HEK293 (cell line): Measurements from ENCODE around the gene PER1.
A peak's percentile ranks its signal among the peaks of the same experiment; 100 is the strongest.

Experiments used
- CTCF ChIA-PET: fragments of 350-600 bp; formaldehyde crosslinking; extraction: SDS; loops from one replicate; lab custom pipeline; 2021; ENCODE audit warnings: antibody characterized with exemption; lab: Yijun Ruan, JAX
- POLR2A ChIA-PET: fragments of 300-600 bp; formaldehyde crosslinking; extraction: SDS; loops from one replicate; lab custom pipeline; 2020; ENCODE audit warnings: antibody characterized with exemption, inconsistent platforms; lab: Yijun Ruan, JAX
- H3K27ac ChIP-seq: fragments of 200-500 bp; sonication (Bioruptor generic); 2 replicates; pipeline ENCODE4 v1.5.1; 2014; ENCODE audit warnings: low read depth, low read length, control low read depth, inconsistent platforms; ENCODE audit errors: extremely low read depth
- H3K36me3 ChIP-seq, 2 experiments: fragments of 200-500 bp in 1 of 2; sonication (Bioruptor generic) in 1 of 2; 1 replicate in 1 of 2; 2 replicates in 1 of 2; pipeline ENCODE4 v1.5.1; 2014 to 2017; ENCODE audit warnings: inconsistent platforms in 2 of 2, low read length in 2 of 2; ENCODE audit not compliant: control insufficient read depth in 2 of 2, insufficient read depth in 1 of 2
- H3K4me1 ChIP-seq: fragments of 200-500 bp; sonication (Bioruptor generic); 2 replicates; pipeline ENCODE4 v1.5.1; 2014; ENCODE audit warnings: mild to moderate bottlenecking, low read length, inconsistent platforms; ENCODE audit not compliant: control insufficient read depth, insufficient read depth
- H3K4me3 ChIP-seq: 2 replicates; pipeline ENCODE4 v1.5.1; 2011; ENCODE audit warnings: low read depth, mild to moderate bottlenecking, control low read depth, low read length, moderate library complexity
- H3K9me3 ChIP-seq: fragments of 200-500 bp; sonication (Bioruptor generic); 2 replicates; pipeline ENCODE4 v1.5.1; 2014; ENCODE audit warnings: low read depth, low read length, inconsistent platforms; ENCODE audit not compliant: control insufficient read depth, insufficient read depth
- BCL11B ChIP-seq: fragments of 450-650 bp; formaldehyde crosslinking; IDR thresholded peaks from 2 replicates; pipeline ENCODE4 v1.5.1; 2016; ENCODE audit warnings: low read depth, missing biosample characterization, missing genetic modification characterization
- EGR2 ChIP-seq: fragments of 450-650 bp; formaldehyde crosslinking; IDR thresholded peaks from 2 replicates; pipeline ENCODE4 v1.5.1; 2016; ENCODE audit warnings: low read depth, missing biosample characterization, missing genetic modification characterization
- FEZF1 ChIP-seq: fragments of 450-650 bp; formaldehyde crosslinking; IDR thresholded peaks from 2 replicates; pipeline ENCODE4 v1.5.1; 2016; ENCODE audit warnings: missing biosample characterization, missing genetic modification characterization
- SCRT2 ChIP-seq: fragments of 450-650 bp; formaldehyde crosslinking; IDR thresholded peaks from 2 replicates; pipeline ENCODE4 v1.5.1; 2016; ENCODE audit warnings: missing biosample characterization, missing genetic modification characterization
- ZBTB48 ChIP-seq: fragments of 450-650 bp; formaldehyde crosslinking; IDR thresholded peaks from 2 replicates; pipeline ENCODE4 v1.5.1; 2016; ENCODE audit warnings: missing biosample characterization, missing genetic modification characterization
- ZIC2 ChIP-seq: fragments of 450-650 bp; formaldehyde crosslinking; IDR thresholded peaks from 2 replicates; pipeline ENCODE4 v1.5.1; 2016; ENCODE audit warnings: missing biosample characterization, missing genetic modification characterization
- ZNF157 ChIP-seq: fragments of 450-650 bp; formaldehyde crosslinking; IDR thresholded peaks from 2 replicates; pipeline ENCODE4 v1.5.1; 2016; ENCODE audit warnings: missing biosample characterization, missing genetic modification characterization
- ZNF16 ChIP-seq: fragments of 450-650 bp; formaldehyde crosslinking; IDR thresholded peaks from 2 replicates; pipeline ENCODE4 v1.5.1; 2016; ENCODE audit warnings: low read depth, missing biosample characterization, missing genetic modification characterization
- ZNF169 ChIP-seq: fragments of 450-650 bp; formaldehyde crosslinking; IDR thresholded peaks from 2 replicates; pipeline ENCODE4 v1.5.1; 2016; ENCODE audit warnings: missing biosample characterization, missing genetic modification characterization
- ZNF350 ChIP-seq: fragments of 450-650 bp; formaldehyde crosslinking; IDR thresholded peaks from 2 replicates; pipeline ENCODE4 v1.5.0; 2017; ENCODE audit warnings: missing biosample characterization, mild to moderate bottlenecking, missing genetic modification characterization
- ZNF394 ChIP-seq: fragments of 450-650 bp; formaldehyde crosslinking; IDR thresholded peaks from 2 replicates; pipeline ENCODE4 v1.5.1; 2016; ENCODE audit warnings: missing biosample characterization, missing genetic modification characterization, mild to moderate bottlenecking, moderate library complexity, borderline replicate concordance
- ZNF404 ChIP-seq: fragments of 450-650 bp; formaldehyde crosslinking; IDR thresholded peaks from 2 replicates; pipeline ENCODE4 v1.5.1; 2017; ENCODE audit warnings: missing biosample characterization, missing genetic modification characterization
- ZNF426 ChIP-seq: fragments of 450-650 bp; formaldehyde crosslinking; IDR thresholded peaks from 2 replicates; pipeline ENCODE4 v1.5.1; 2017; ENCODE audit warnings: missing biosample characterization, missing genetic modification characterization, mild to moderate bottlenecking, inconsistent platforms, moderate library complexity
- ZNF561 ChIP-seq: fragments of 450-650 bp; IDR thresholded peaks from 2 replicates; pipeline ENCODE4 v1.5.1; 2018; ENCODE audit warnings: missing biosample characterization, missing genetic modification characterization, borderline replicate concordance
- ZNF571 ChIP-seq: fragments of 450-650 bp; formaldehyde crosslinking; IDR thresholded peaks from 2 replicates; pipeline ENCODE4 v1.5.0; 2017; ENCODE audit warnings: missing biosample characterization, missing genetic modification characterization
- ZNF596 ChIP-seq: fragments of 450-650 bp; IDR thresholded peaks from 2 replicates; pipeline ENCODE4 v1.5.0; 2018; ENCODE audit warnings: missing biosample characterization, mild to moderate bottlenecking, missing genetic modification characterization, moderate library complexity
- ZNF600 ChIP-seq: fragments of 450-650 bp; formaldehyde crosslinking; IDR thresholded peaks from 2 replicates; pipeline ENCODE4 v1.5.1; 2016; ENCODE audit warnings: missing biosample characterization, missing genetic modification characterization
- ZNF654 ChIP-seq: fragments of 450-650 bp; formaldehyde crosslinking; IDR thresholded peaks from 2 replicates; pipeline ENCODE4 v1.5.1; 2016; ENCODE audit warnings: low read depth, missing biosample characterization, missing genetic modification characterization
- ZNF658 ChIP-seq: fragments of 450-650 bp; formaldehyde crosslinking; IDR thresholded peaks from 2 replicates; pipeline ENCODE4; 2016; ENCODE audit warnings: missing biosample characterization, missing genetic modification characterization
- ZNF707 ChIP-seq: fragments of 450-650 bp; formaldehyde crosslinking; IDR thresholded peaks from 2 replicates; pipeline ENCODE4 v1.5.1; 2016; ENCODE audit warnings: missing biosample characterization, missing genetic modification characterization
- ZNF76 ChIP-seq: fragments of 450-650 bp; formaldehyde crosslinking; IDR thresholded peaks from 2 replicates; pipeline ENCODE4; 2016; ENCODE audit warnings: low read depth, missing biosample characterization, missing genetic modification characterization, borderline replicate concordance
- ZNF792 ChIP-seq: fragments of 450-650 bp; formaldehyde crosslinking; IDR thresholded peaks from 2 replicates; pipeline ENCODE4 v1.5.1; 2016; ENCODE audit warnings: missing biosample characterization, missing genetic modification characterization
- ZSCAN30 ChIP-seq: fragments of 450-650 bp; IDR thresholded peaks from 2 replicates; pipeline ENCODE4 v1.5.1; 2018; ENCODE audit warnings: missing biosample characterization, mild to moderate bottlenecking, missing genetic modification characterization, moderate library complexity
- TF ChIP-seq, protein P1 (sequence below): fragments of 450-650 bp; formaldehyde crosslinking; IDR thresholded peaks from 2 replicates; pipeline ENCODE4 v1.5.1; 2016; ENCODE audit warnings: missing biosample characterization, missing genetic modification characterization
- TF ChIP-seq, protein P2 (sequence below): fragments of 450-650 bp; formaldehyde crosslinking; IDR thresholded peaks from 2 replicates; pipeline ENCODE4 v1.5.1; 2016; ENCODE audit warnings: missing biosample characterization, missing genetic modification characterization
- TF ChIP-seq, protein P3 (sequence below): fragments of 450-650 bp; formaldehyde crosslinking; IDR thresholded peaks from 2 replicates; pipeline ENCODE4 v1.5.0; 2017; ENCODE audit warnings: missing biosample characterization, missing genetic modification characterization, borderline replicate concordance
- TF ChIP-seq, protein P4 (sequence below): fragments of 450-650 bp; formaldehyde crosslinking; IDR thresholded peaks from 2 replicates; pipeline ENCODE4 v1.5.1; 2016; ENCODE audit warnings: missing biosample characterization, missing genetic modification characterization

Gene PER1

DNA sequence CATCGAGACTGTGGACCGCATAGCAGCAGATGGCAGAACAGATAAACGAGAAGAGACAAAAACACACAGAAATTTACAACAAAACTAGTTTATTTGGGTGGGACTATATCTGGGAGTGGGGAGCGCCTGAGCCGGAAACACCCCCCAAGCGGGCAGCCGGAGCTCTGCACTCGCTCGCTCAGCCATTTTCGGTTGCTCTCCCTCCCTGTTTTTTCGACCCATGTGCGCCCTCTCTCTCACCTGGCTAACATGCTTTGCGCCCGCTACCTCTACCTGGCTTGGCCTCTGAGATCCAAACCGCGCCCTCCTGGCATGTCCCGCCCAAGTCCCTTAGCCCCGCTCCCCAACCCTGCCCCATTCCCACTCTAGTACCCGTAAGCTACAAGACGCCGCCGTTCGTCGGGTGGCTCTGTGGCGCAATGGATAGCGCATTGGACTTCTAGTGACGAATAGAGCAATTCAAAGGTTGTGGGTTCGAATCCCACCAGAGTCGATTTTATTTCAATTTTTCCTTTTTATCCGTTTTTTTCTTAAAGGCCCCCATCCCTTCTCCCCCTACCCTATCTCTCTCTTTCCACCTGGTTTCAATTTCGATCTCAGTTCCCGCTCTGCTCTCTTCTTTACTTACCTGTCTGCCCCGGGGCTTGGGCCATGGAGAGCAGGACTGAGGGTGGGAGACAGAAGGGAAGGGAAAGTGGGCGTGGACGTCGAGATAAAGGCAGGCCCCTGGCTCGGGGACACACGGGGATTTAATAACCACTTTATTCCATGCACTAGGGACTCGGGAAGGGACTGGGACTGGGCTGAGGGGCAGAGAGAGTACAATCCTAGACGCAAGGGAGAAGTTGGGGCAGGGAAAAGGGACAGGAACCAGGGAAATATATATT, 31.4 kb downstream of the PER1 start:
- peaks cover 11% of the 10 kb centered on the region for H3K4me1 ChIP-seq
- H3K4me3 ChIP-seq = peak overlapping the region; percentile 70
- no peaks in the 10 kb centered on the region for H3K9me3 ChIP-seq
- ChIA-PET CTCF (interaction anchor here (0.5 to 3.5 kb wide), 23 partner anchors 12 to 313 kb away, joined by 3 to 81 read pairs (median 7); partner anchors contain the start of gene CTC1), POLR2A (interaction anchor here (0.7 to 3.5 kb wide), 9 partner anchors 17 to 791 kb away, joined by 3 to 32 read pairs (median 9); partner anchors contain the start of genes AURKB, BORCS6, CTC1 and PFAS)
- peak overlapping the region; percentile 35; the same call in 1 of the 2 replicates for H3K27ac ChIP-seq
- H3K36me3 ChIP-seq = no peaks in the 10 kb centered on the region
- TF ChIP-seq BCL11B (tag by site-specific recombination) (peak; percentile 65; the same call in 1 of the 2 replicates), ZSCAN30 (tag by site-specific recombination) (peak; percentile 65), ZNF792 (peak; percentile 45; the same call in 1 of the 2 replicates), ZNF394 (tag by site-specific recombination) (peak; percentile 63; the same call in 1 of the 2 replicates), ZNF426 (tag by site-specific recombination) (no peak), ZNF571 (tag by site-specific recombination) (no peak), ZNF658 (tag by site-specific recombination) (no peak), EGR2 (tag by site-specific recombination) (peak; percentile 30; the same call in 1 of the 2 replicates), ZNF157 (tag by site-specific recombination) (no peak), ZNF600 (tag by site-specific recombination) (peak; percentile 53; the same call in 1 of the 2 replicates), ZNF404 (no peak), ZNF169 (tag by site-specific recombination) (no peak), ZNF76 (tag by site-specific recombination) (peak; percentile 19; the same call in 1 of the 2 replicates), ZNF707 (tag by site-specific recombination) (no peak), ZNF561 (peak; percentile 91), ZNF654 (tag by site-specific recombination) (no peak), ZIC2 (0 out of 2 replicates have a peak, but pooled peaks have one; percentile 5), ZNF350 (tag by site-specific recombination) (no peak), FEZF1 (tag by site-specific recombination) (0 out of 2 replicates have a peak, but pooled peaks have one; percentile 5), ZNF596 (tag by site-specific recombination) (no peak), ZBTB48 (tag by site-specific recombination) (peak; percentile 87), SCRT2 (tag by site-specific recombination) (no peak), ZNF16 (tag by site-specific recombination) (no peak; the same call in 1 of the 2 replicates)
- TF ChIP-seq, protein P1, sequence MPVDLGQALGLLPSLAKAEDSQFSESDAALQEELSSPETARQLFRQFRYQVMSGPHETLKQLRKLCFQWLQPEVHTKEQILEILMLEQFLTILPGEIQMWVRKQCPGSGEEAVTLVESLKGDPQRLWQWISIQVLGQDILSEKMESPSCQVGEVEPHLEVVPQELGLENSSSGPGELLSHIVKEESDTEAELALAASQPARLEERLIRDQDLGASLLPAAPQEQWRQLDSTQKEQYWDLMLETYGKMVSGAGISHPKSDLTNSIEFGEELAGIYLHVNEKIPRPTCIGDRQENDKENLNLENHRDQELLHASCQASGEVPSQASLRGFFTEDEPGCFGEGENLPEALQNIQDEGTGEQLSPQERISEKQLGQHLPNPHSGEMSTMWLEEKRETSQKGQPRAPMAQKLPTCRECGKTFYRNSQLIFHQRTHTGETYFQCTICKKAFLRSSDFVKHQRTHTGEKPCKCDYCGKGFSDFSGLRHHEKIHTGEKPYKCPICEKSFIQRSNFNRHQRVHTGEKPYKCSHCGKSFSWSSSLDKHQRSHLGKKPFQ = no peak
- TF ChIP-seq, protein P2, sequence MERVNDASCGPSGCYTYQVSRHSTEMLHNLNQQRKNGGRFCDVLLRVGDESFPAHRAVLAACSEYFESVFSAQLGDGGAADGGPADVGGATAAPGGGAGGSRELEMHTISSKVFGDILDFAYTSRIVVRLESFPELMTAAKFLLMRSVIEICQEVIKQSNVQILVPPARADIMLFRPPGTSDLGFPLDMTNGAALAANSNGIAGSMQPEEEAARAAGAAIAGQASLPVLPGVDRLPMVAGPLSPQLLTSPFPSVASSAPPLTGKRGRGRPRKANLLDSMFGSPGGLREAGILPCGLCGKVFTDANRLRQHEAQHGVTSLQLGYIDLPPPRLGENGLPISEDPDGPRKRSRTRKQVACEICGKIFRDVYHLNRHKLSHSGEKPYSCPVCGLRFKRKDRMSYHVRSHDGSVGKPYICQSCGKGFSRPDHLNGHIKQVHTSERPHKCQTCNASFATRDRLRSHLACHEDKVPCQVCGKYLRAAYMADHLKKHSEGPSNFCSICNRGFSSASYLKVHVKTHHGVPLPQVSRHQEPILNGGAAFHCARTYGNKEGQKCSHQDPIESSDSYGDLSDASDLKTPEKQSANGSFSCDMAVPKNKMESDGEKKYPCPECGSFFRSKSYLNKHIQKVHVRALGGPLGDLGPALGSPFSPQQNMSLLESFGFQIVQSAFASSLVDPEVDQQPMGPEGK (tag by site-specific recombination) = peak; percentile 95
- TF ChIP-seq, protein P3, sequence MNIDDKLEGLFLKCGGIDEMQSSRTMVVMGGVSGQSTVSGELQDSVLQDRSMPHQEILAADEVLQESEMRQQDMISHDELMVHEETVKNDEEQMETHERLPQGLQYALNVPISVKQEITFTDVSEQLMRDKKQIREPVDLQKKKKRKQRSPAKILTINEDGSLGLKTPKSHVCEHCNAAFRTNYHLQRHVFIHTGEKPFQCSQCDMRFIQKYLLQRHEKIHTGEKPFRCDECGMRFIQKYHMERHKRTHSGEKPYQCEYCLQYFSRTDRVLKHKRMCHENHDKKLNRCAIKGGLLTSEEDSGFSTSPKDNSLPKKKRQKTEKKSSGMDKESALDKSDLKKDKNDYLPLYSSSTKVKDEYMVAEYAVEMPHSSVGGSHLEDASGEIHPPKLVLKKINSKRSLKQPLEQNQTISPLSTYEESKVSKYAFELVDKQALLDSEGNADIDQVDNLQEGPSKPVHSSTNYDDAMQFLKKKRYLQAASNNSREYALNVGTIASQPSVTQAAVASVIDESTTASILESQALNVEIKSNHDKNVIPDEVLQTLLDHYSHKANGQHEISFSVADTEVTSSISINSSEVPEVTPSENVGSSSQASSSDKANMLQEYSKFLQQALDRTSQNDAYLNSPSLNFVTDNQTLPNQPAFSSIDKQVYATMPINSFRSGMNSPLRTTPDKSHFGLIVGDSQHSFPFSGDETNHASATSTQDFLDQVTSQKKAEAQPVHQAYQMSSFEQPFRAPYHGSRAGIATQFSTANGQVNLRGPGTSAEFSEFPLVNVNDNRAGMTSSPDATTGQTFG = peak; percentile 49; the same call in 1 of the 2 replicates
- TF ChIP-seq, protein P4, sequence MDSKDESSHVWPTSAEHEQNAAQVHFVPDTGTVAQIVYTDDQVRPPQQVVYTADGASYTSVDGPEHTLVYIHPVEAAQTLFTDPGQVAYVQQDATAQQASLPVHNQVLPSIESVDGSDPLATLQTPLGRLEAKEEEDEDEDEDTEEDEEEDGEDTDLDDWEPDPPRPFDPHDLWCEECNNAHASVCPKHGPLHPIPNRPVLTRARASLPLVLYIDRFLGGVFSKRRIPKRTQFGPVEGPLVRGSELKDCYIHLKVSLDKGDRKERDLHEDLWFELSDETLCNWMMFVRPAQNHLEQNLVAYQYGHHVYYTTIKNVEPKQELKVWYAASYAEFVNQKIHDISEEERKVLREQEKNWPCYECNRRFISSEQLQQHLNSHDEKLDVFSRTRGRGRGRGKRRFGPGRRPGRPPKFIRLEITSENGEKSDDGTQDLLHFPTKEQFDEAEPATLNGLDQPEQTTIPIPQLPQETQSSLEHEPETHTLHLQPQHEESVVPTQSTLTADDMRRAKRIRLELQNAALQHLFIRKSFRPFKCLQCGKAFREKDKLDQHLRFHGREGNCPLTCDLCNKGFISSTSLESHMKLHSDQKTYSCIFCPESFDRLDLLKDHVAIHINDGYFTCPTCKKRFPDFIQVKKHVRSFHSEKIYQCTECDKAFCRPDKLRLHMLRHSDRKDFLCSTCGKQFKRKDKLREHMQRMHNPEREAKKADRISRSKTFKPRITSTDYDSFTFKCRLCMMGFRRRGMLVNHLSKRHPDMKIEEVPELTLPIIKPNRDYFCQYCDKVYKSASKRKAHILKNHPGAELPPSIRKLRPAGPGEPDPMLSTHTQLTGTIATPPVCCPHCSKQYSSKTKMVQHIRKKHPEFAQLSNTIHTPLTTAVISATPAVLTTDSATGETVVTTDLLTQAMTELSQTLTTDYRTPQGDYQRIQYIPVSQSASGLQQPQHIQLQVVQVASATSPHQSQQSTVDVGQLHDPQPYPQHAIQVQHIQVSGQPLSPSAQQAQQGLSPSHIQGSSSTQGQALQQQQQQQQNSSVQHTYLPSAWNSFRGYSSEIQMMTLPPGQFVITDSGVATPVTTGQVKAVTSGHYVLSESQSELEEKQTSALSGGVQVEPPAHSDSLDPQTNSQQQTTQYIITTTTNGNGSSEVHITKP = peak; percentile 86
